ENCODE results near the gene PDYN. TPM values are rescaled to one million over a fixed set of nuclear protein-coding genes. Genes with fewer than 3 reads are reported as not detected.

The PDYN gene
- total and polyA plus RNA-seq, 10 of the 15 experiments (the other 5 are each of a cell fraction or from before 2014, with no cell fraction given) = not detected

DNA sequence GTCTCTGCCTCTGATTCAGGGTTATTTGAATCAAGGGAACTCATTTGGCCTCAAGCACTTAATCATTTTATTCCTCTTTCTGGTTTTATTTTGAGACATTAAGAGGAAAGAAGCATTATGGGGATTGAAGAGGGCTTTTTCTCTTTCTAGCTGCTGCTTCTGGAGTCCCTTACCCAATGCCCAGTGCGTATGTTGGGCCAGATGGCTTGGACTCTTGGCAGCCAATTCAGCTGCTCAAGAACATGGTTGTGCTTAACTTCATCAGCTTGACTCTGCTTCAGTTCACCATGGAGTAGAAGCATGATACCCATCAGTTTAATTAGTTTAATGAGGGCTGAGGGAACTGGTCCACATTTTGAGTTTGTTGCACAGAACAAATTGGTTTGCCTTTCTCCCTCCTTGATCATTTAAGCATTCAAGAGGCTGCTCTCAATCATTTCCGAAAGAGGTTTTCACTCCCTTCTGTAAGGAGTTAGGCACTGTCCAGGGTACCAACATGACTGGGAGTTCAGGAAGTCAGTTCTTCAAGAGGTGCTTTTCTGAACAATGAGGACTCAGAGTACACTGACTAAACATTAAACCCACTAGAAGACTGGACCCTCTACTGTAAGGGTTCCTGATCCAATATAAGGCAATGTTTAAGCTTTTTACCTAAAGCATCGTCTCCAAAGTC lies 14.6 kb downstream of the PDYN start:
- no peak overlapping the region for H3K9ac ChIP-seq (ENCODE audit: control insufficient read depth, insufficient read depth, low read length)
- CTCF ChIA-PET = no interaction called here
- no peaks in the 10 kb centered on the region for H4K20me1 ChIP-seq (ENCODE audit: control insufficient read depth, insufficient read depth)
- 30% methylated on average over 3 of the region's 3 CpGs for WGBS (ENCODE audit: insufficient coverage, insufficient replicate concordance, low lambda C conversion rate, missing lambda C conversion rate)
- no peaks in the 10 kb centered on the region for H3K4me1 ChIP-seq (ENCODE audit: control insufficient read depth, insufficient read depth, low read length)
- H3K4me3 ChIP-seq = no peak overlapping the region
- FAIRE-seq (no peak), ATAC-seq (no peak), DNase-seq (ENCODE audit: low read depth, low spot score) (no peak)
- no peaks in the 10 kb centered on the region for H3K36me3 ChIP-seq (ENCODE audit: control insufficient read depth in 2 of 2, insufficient read depth in 2 of 2, low read length in 1 of 2)
- TF ChIP-seq, protein P1, sequence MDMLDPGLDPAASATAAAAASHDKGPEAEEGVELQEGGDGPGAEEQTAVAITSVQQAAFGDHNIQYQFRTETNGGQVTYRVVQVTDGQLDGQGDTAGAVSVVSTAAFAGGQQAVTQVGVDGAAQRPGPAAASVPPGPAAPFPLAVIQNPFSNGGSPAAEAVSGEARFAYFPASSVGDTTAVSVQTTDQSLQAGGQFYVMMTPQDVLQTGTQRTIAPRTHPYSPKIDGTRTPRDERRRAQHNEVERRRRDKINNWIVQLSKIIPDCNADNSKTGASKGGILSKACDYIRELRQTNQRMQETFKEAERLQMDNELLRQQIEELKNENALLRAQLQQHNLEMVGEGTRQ (IDR thresholded peaks at IDR 0.05; ENCODE audit: borderline replicate concordance, low read depth, low read length) = no peak
- TF ChIP-seq, protein P2, sequence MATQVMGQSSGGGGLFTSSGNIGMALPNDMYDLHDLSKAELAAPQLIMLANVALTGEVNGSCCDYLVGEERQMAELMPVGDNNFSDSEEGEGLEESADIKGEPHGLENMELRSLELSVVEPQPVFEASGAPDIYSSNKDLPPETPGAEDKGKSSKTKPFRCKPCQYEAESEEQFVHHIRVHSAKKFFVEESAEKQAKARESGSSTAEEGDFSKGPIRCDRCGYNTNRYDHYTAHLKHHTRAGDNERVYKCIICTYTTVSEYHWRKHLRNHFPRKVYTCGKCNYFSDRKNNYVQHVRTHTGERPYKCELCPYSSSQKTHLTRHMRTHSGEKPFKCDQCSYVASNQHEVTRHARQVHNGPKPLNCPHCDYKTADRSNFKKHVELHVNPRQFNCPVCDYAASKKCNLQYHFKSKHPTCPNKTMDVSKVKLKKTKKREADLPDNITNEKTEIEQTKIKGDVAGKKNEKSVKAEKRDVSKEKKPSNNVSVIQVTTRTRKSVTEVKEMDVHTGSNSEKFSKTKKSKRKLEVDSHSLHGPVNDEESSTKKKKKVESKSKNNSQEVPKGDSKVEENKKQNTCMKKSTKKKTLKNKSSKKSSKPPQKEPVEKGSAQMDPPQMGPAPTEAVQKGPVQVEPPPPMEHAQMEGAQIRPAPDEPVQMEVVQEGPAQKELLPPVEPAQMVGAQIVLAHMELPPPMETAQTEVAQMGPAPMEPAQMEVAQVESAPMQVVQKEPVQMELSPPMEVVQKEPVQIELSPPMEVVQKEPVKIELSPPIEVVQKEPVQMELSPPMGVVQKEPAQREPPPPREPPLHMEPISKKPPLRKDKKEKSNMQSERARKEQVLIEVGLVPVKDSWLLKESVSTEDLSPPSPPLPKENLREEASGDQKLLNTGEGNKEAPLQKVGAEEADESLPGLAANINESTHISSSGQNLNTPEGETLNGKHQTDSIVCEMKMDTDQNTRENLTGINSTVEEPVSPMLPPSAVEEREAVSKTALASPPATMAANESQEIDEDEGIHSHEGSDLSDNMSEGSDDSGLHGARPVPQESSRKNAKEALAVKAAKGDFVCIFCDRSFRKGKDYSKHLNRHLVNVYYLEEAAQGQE (IDR thresholded peaks at IDR 0.05; ENCODE audit: low read depth, low read length) = peak; percentile 67; the same call in 1 of the 2 replicates
- RAD21 ChIA-PET (ENCODE audit: unreplicated experiment) = no interaction called here
- in situ Hi-C loops (cut with MboI) (no loop called here), intact Hi-C loops (cut with micrococcal nuclease; ENCODE audit: unreplicated experiment) (no loop called here)
- no TSS peak for BruUV-seq (replicated peaks)
- H3K4me2 ChIP-seq (ENCODE audit: control insufficient read depth, insufficient read depth) = no peak overlapping the region
- SMC1A ChIA-PET (ENCODE audit: uncharacterized antibody, unreplicated experiment) = no interaction called here
- H2AFZ ChIP-seq (ENCODE audit: control insufficient read depth, low read depth, low read length) = no peak overlapping the region
- H3K27ac ChIP-seq (ENCODE audit: control insufficient read depth, insufficient read depth) = no peak overlapping the region
- POLR2A ChIA-PET = no interaction called here
- peaks cover 0 to 5% of the 10 kb centered on the region in 2 experiments; a peak in 3 of 4 replicates for H3K27me3 ChIP-seq (replicated peaks in 1 of 2; ENCODE audit: control insufficient read depth in 2 of 2, insufficient read depth in 2 of 2, low read length in 1 of 2)
- H3K79me2 ChIP-seq (ENCODE audit: control insufficient read depth, insufficient read depth, low read length) = no peaks in the 10 kb centered on the region
- no peaks in the 10 kb centered on the region for H3K9me3 ChIP-seq (replicated peaks; ENCODE audit: control insufficient read depth, insufficient read depth, low read length)

Measured in GM12878 (cell line).